HG02885 (cell line): ENCODE measurements around the gene ULBP1.
"Not testable (repeated sequence)": the region's sequence is repeated elsewhere in the genome, so short reads cannot be mapped to it uniquely, and the experiment has no call there.

Experiments
- ATAC-seq: cut with Tn5 transposase; IDR thresholded peaks from one replicate; pipeline ENCODE4 v1.9.1; 2021; ENCODE audit warnings: mild to moderate bottlenecking; ENCODE audit not compliant: unreplicated experiment, poor library complexity

Gene ULBP1

DNA sequence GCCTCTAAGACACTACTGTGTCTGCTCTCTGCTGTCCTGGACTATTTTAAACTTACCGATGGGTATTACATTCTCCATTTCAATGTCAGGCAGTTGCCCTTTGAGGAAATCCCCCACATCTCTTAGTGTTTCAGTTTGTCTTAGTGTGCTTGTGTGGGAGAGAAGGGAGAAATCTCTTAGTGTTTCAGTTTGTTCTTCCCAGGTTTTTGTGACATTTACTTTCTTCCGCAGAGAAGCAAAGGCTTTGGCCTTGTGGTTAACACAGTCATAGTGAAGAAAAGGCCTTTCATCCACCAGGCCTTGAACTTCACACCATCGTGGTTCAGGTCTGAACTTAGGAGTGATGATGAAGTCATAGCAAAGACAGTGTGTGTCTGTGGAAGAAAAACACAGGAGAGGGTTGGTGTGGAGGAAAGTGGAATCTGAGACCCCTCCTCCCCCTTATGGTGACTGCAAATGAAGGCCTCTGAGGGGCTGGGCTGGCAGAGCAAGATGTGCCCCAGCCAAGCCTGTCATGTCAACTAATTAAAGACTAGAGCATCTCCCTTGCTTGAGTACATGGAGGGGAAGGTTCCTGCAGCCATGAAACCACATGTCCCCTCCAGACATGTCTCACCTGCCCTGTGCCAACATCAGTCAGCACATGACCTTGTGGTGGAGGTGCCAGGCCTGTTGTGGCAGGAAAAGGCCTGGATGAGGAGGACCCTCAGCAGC, 37.7 kb downstream of the ULBP1 start:
- ATAC-seq = peak; percentile 49

DNA sequence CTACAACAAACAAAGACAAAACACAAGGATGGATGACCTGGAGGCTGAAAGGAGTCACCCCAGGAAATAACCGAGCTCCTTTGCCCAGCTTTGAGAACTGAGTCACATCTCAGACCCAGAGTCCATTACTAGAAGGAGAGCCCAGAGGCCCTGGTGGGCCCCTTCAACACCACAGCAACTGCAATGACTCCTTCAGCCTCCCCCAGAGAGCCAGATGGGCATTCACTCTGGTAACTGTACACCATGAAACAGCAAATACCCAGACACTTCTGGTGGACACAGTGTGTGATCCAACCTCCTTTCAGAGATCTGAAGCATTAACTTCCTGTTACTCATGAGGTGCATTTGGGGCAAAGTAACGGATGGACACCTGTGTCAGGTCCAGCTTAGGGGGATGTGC, 39.0 kb downstream of the ULBP1 start:
- no peak for ATAC-seq

- not testable (repeated sequence) for ATAC-seq
Measured at GRCh38 chr6:150003599-150003998, 39.9 kb downstream of the ULBP1 start.

- peak; percentile 12 for ATAC-seq
Measured at GRCh38 chr6:150004101-150004782, 40.5 kb downstream of the ULBP1 start.

DNA sequence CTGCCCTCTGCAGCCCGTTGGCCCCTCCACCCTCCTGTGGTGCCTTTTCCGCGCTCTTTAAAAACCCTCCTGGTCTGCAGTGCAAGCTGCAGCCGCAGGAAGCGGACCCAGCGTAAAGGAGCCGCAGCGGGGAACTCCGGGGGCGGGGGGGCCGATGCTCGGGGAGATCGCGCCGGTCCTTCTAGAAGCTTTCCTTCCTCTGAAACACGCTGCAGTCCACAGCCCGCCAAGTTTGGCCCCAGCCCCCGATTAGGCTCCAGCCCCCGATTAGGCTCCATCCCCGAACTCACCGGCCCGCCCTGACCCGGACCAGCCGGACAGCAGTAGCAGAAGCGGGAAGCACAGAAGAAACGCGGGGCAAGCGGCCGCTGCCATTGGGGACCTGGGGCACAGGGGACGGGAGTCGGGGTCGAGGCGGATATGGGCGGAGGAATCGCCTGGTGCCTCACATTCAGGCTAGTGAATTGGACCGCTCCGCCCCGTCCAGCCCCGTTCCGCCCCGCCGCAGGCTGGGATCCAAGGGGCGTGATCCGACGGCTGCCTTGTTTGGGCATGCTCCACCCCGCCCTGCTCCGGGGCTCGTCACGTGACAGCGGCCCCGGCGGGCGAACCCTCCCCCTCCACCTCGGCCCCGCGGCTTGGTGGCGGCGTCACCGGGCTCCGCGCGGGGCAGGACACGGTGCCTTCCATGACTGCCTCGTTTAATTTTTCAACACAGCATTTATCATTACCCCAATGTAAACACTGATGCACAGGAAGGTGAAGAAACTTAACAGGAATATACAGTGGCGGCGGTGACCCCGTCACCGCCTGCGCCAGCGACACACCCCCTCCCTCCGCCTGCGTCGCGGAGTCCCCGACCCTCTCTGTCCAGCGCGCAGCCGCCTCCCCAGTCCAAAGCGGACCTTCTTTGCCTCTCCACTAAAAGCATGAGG, 41.3 kb downstream of the ULBP1 start:
- ATAC-seq = peak; percentile 69

DNA sequence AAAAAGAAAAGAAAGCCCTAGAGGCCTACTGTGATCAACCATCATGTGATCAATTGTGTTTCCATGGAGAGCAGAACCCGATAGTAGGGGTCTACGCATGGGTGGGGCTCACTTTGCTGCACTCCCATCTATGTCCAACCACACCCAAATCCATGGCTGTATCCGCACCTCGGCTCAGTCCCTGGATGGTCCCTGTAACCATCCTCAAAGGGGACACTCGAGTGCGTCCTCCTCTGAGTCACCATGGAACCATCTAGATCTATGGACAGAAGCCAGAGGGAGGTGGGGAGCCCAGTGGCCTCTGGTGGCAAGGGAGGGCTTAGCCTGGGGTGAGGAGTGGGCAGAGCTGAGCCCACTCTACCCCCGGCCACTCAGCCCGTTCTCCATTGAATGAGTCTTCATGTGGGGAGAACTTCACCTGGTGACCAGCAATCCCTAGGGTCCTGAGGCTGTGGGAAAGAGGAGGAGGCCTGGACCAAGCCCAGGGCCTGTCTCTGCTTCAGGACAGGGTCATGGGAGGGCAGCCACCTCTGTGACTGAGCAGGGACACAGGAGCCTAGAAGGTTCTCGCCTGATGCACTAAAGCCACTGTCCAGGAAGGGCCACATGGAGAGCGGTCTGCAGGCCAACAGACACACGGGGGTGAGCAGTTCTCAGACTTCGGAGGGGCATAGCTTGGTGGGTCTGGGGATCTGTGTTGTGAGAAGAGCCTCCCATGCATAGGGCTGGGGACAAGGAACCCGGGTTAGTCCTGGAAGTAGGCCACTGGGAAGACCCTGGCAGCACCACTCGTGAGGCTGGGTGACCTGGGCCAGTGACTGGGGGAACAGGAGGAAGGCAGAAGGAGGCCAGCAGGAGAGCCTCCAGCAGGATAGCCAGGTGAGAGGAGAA, 42.3 kb downstream of the ULBP1 start:
- ATAC-seq = no peak

DNA sequence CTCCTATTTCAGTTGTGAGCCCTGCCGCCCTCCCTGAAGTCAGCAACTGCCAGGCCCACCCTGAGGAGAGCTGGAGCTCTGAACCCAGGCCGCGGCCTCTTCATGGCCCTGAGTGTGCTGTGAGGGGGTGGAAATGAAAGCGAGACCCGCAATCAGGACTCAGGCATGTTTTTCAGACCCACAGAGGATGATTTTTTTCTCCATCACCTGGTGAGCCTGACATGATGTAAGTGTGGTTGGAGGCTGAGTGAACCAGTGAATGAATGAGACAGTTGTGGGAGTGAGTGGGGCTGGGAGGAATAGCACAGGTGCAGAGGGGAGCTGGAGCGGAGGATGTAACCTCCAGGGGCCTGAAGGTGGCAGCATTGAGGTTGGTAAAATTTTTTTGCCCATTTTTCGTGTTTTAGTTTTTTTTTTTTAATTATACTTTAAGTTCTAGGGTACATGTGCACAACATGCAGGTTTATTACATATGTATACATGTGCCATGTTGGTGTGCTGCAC, 43.3 kb downstream of the ULBP1 start:
- peak; percentile 64 for ATAC-seq

- ATAC-seq = no peak
Measured at GRCh38 chr6:150008588-150008987, 44.8 kb downstream of the ULBP1 start.

- not testable (repeated sequence) for ATAC-seq
Measured at GRCh38 chr6:150012846-150013784, 49.4 kb downstream of the ULBP1 start.

DNA sequence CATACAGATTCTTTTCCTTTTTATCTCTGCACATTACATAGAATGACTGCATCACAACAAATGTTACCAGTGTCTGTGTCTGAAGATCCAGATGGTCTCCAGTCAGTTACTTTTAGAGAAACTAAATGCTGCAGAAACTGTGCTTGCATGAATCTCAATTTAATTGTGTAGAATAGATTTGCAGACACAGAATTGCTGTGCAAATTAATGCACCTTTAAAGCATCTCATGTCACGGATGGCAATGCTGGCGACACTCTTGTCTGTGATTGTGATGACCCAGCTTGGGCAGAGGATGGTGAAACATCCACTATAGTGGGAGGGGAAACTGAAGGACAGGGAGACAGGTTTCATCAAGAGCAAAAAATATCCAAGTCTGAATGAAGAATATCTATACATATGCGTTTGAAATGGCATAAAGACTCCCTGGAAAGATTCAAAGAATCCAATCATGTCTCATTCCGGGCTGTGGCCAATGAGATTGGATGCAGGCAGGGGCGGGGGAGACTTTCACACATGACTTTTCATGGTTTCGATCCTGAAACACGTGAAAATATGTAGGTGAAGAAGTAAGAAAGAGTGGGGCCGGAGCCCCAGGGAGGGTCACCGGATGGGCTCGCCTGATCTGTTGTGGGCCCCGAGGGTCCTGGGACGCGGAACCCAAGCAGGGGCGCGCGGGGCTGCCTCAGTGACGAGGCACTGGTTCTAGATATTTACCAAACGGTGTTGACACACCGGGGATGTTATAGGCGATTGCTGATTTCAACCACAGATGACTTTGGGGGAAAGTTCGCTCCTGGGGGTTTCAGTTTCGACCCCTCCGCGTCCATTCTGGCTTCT, 50.3 kb downstream of the ULBP1 start:
- ATAC-seq = not testable (repeated sequence)

DNA sequence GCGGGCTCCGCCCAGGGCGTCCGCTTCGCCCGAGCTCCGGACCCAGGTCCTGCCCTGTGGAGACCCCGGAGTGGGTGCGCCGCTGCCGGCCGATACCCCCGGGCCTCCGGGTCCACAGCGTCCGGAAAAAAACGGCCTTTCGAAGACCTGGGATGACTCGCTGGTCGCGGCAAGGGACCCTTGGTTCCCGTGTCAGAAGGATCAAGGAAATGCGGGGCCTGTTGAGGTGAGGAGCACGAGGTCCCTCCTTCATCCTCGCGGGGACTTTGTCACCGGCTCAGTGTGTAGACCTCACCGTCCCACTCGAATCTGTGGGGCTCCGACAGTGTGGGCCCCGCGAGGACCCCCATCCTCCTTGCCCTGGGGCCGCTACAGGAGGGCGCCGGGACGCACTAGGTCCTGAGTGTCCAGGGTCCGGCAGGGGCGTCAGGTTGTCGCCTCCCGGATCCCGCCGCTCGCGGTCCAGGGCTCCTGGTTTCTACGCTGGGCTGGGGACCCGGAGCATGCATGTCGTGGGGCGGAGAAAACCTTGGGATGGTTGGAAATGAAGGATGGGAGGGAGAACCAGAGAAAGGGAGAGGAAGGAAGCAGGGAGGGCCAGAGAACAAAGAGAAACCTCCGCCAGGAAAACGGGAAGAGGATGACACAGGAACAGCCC, 51.0 kb downstream of the ULBP1 start:
- ATAC-seq = not testable (repeated sequence)

- ATAC-seq = not testable (repeated sequence)
Measured at GRCh38 chr6:150015281-150016001, 51.7 kb downstream of the ULBP1 start.

DNA sequence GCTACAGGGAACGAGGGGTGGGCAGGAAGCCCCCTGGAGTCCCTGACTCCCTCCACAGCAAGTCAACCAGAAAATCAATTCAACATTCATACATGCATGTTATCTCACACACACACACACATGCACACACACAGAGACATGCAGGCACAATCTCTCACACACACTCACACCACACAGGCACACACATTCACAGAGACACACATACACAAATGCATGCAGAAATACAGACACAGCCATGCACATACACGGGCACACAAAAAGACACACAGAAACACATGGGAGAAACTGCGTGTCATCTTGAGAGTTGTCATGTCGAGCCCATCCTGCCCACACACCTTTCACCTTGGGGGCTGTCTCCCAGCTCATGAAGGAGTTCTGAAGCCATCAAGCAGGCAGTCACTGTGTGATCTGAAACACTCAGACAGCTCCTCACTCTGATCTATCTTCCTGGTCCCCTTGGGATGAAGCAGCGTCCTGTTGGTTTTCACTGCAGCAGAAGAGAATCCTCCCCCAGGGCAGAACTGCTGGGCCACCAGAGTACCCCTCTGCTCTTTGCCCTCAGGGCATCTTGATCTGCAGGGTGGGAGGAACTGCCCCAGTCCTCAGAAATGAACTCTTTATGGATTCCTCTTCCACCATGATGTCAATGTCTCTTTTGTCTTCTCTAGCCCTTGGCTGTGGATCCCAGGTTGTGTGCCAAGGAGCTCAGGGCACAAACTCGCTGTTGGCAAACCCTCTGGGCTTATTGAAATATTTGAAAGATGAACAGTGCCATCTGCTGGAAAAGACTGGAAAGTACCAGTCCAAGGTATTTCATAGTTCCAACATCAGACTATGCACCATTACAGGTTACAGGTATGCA, 52.8 kb downstream of the ULBP1 start:
- peak; percentile 72 for ATAC-seq

- not testable (repeated sequence) for ATAC-seq
Measured at GRCh38 chr6:150017186-150017521, 53.4 kb downstream of the ULBP1 start.

DNA sequence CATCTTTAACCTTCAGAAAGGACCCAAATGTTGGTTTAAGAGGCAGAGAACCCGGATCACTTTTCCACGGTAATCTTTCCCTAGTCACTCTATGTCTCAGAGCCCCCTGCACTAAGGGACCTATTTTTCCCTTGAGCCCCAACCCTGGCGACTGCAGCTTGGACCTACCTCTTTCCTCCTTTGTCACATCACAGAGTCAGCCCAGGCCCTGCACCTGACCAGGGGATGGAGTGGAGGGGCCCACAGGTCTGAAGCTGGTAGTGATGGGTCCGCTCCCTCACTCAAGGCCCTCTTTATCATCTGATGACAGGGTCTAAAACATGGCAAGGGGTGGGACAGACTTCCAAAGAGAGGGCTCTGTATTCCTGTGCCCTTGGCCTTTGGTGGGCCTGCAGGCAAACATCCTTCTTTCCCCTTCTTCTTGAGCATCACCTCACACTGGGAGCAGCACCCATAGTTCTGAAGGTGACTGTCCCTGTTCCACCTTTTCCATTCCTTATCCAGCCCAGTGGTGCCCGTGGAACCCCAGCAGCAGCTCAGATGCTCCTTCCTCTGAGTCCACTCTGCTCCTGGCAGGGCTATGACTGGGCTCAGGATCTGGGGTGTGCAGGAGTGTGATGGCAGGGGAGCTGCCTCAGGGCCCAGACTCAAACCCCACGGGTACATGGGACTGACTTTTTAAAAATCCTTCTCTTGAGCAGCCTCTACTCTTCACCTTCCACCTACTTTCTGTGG, 55.3 kb downstream of the ULBP1 start:
- ATAC-seq = no peak
